PC-3 (cell line): ENCODE results near the gene CDH12. TPM values are rescaled to one million over a fixed set of nuclear protein-coding genes. Genes with fewer than 3 reads are reported as not detected.

Source experiments
- ATAC-seq: fragments of 200-7000 bp; cut with Tn5 transposase; 2 replicates; pipeline ENCODE4 v1.9.1; 2020; ENCODE audit warnings: mild to moderate bottlenecking, moderate library complexity
- BruUV-seq: library from RNA; stranded (reverse); fragments of 400-500 nt; replicated peaks from 2 replicates; lab custom pipeline; 2021; lab: Mats Ljungman, UMichigan
- CTCF ChIA-PET: fragments of 300-600 bp; sonication (Branson Sonifier 250); formaldehyde crosslinking; loops from one replicate; lab custom pipeline; 2022; ENCODE audit warnings: antibody characterized with exemption; lab: Charles Lee
- POLR2A ChIA-PET: fragments of 300-600 bp; sonication (Branson Sonifier 250); formaldehyde crosslinking; loops from one replicate; lab custom pipeline; 2022; ENCODE audit warnings: antibody characterized with exemption; ENCODE audit not compliant: unreplicated experiment; lab: Charles Lee
- DNase-seq: peaks from one replicate; pipeline ENCODE4 v3.0.0-alpha.2; 2015
- H2AFZ ChIP-seq: fragments of 300-600 bp; sonication (generic); 2 replicates; pipeline ENCODE4 v1.6.0; 2016; ENCODE audit warnings: antibody characterized with exemption, low read length
- H3F3A ChIP-seq: fragments of 300-600 bp; sonication (generic); one replicate; pipeline ENCODE4 v1.6.0; 2017; ENCODE audit warnings: antibody characterized with exemption, low read length, control low read depth, mild to moderate bottlenecking; ENCODE audit not compliant: unreplicated experiment
- H3K27ac ChIP-seq: fragments of 300-600 bp; sonication (generic); 2 replicates; pipeline ENCODE4 v1.5.1; 2016; ENCODE audit warnings: mild to moderate bottlenecking, low read length
- H3K27me3 ChIP-seq: fragments of 300-600 bp; sonication (generic); 2 replicates; pipeline ENCODE4 v1.6.1; 2016; ENCODE audit warnings: low read length, mixed read lengths
- H3K36me3 ChIP-seq: fragments of 300-600 bp; sonication (generic); 2 replicates; pipeline ENCODE4 v1.6.1; 2016; ENCODE audit warnings: low read depth, mixed run types, low read length, mixed read lengths
- H3K4me1 ChIP-seq: fragments of 300-600 bp; sonication (generic); 2 replicates; pipeline ENCODE4 v1.5.1; 2016; ENCODE audit warnings: low read length; ENCODE audit not compliant: insufficient read depth
- H3K4me2 ChIP-seq: fragments of 300-600 bp; sonication (generic); 2 replicates; pipeline ENCODE4 v1.6.0; 2016; ENCODE audit warnings: low read length
- H3K4me3 ChIP-seq: fragments of 300-600 bp; sonication (generic); 2 replicates; pipeline ENCODE4 v1.5.1; 2016; ENCODE audit warnings: mild to moderate bottlenecking, low read length, mixed read lengths
- H3K79me2 ChIP-seq: fragments of 300-600 bp; sonication (generic); 2 replicates; pipeline ENCODE4 v1.6.1; 2017; ENCODE audit warnings: low read length, mixed read lengths
- H3K9ac ChIP-seq: fragments of 300-600 bp; sonication (generic); 2 replicates; pipeline ENCODE4 v1.6.0; 2016; ENCODE audit warnings: mild to moderate bottlenecking, low read length
- H3K9me2 ChIP-seq: fragments of 300-600 bp; sonication (generic); replicated peaks from 2 replicates; pipeline ENCODE4 v1.6.1; 2016; ENCODE audit warnings: mixed run types, low read length, mixed read lengths
- H3K9me3 ChIP-seq: fragments of 300-600 bp; sonication (generic); 2 replicates; pipeline ENCODE4 v1.6.1; 2016; ENCODE audit warnings: low read length, mixed read lengths
- H4K20me1 ChIP-seq: fragments of 300-600 bp; sonication (generic); 2 replicates; pipeline ENCODE4 v1.6.1; 2016; ENCODE audit warnings: low read length, mixed read lengths
- EZH2 ChIP-seq: fragments of 300-600 bp; sonication (generic); IDR thresholded peaks from one replicate; pipeline ENCODE4 v1.6.1; 2017; ENCODE audit warnings: antibody characterized with exemption, mild to moderate bottlenecking, low read length; ENCODE audit not compliant: unreplicated experiment
- EZH2phosphoT487 ChIP-seq: fragments of 300-600 bp; sonication (generic); IDR thresholded peaks from 2 replicates; pipeline ENCODE4 v1.6.1; 2018; ENCODE audit warnings: mild to moderate bottlenecking, antibody characterized with exemption, low read length, borderline replicate concordance
- intact Hi-C: fragments of 100-400 bp; cut with micrococcal nuclease; formaldehyde crosslinking; loops from 2 replicates; pipeline ENCODE4 v1.9.0; 2023
- total RNA-seq: library from RNA; depleted of rRNA; stranded (reverse); fragments of >200 nt; gene quantifications from 2 replicates; pipeline ENCODE4 v1.2.3, GENCODE V29; 2014
- TF ChIP-seq, protein P1 (sequence below): fragments of 300-600 bp; sonication (generic); conservative IDR thresholded peaks from 2 replicates; pipeline ENCODE4 v1.5.1; 2017; ENCODE audit warnings: antibody characterized with exemption, low read depth, mild to moderate bottlenecking, low read length

CDH12 gene
- total RNA-seq, 1 experiment from 2014 or later, result 0.44 TPM

DNA sequence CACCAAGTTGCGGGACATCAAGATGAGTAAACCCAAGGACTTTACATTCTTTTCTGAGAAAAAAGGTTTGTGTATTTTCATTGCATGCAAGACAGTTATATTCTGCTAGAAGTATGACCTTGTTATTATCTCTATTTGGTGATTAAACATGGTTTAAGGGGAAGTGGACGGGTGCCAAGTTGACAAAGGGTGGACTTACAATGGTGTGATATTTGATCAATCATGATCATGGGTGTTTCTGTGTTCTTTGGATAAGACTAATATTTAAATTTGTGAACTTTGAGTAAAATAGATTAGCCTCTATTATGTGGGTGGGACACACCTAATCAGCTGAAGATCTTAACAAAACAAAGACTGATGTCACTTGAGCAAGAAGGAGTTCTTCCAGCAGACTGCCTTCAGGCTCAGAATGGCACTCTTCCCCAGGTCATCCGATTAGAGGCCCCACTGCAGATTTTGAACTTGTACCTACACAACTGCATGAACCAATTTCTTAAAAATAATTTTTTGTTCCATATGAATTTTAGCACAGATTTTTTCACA is 782.9 kb downstream of the CDH12 start:
- intact Hi-C loops, result no loop called here
- Histone ChIP-seq H3K4me3 (no peak overlapping the region), H3K27ac (no peak overlapping the region), H3K79me2 (no peaks in the 10 kb centered on the region), H3K4me1 (no peaks in the 10 kb centered on the region), H4K20me1 (no peaks in the 10 kb centered on the region), H3K36me3 (no peaks in the 10 kb centered on the region), H3F3A (no peaks in the 10 kb centered on the region), H3K9ac (no peak overlapping the region), H2AFZ (no peak overlapping the region), H3K9me2 (no peaks in the 10 kb centered on the region), H3K4me2 (no peak overlapping the region), H3K9me3 (no peaks in the 10 kb centered on the region), H3K27me3 (no peaks in the 10 kb centered on the region)
- ChIA-PET CTCF (no interaction called here), POLR2A (no interaction called here)
- ATAC-seq (peak; percentile 50), DNase-seq (no peak)
- BruUV-seq, result no TSS peak
- TF ChIP-seq EZH2 (no peak), EZH2phosphoT487 (no peak)
- TF ChIP-seq, protein P1, sequence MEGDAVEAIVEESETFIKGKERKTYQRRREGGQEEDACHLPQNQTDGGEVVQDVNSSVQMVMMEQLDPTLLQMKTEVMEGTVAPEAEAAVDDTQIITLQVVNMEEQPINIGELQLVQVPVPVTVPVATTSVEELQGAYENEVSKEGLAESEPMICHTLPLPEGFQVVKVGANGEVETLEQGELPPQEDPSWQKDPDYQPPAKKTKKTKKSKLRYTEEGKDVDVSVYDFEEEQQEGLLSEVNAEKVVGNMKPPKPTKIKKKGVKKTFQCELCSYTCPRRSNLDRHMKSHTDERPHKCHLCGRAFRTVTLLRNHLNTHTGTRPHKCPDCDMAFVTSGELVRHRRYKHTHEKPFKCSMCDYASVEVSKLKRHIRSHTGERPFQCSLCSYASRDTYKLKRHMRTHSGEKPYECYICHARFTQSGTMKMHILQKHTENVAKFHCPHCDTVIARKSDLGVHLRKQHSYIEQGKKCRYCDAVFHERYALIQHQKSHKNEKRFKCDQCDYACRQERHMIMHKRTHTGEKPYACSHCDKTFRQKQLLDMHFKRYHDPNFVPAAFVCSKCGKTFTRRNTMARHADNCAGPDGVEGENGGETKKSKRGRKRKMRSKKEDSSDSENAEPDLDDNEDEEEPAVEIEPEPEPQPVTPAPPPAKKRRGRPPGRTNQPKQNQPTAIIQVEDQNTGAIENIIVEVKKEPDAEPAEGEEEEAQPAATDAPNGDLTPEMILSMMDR, result no peak

DNA sequence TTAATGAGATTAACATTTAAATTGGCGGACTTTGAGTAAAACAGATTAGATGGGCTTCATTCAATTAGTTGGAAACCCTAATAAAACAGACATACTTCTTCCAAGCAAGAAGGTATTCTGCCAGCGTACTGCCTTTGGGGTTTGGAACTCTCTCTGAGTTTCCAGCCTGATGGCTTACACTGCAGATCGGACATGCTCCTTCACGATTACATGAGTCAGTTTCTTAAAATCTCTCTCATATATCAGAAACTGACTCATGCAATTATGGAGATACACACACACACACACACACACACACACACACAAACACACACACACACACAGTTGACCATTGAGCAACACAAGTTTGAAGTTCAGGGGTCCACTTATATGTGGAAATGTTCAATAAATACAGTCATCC is 789.4 kb downstream of the CDH12 start:
- ChIA-PET POLR2A (no interaction called here), CTCF (no interaction called here)
- Histone ChIP-seq H3K27ac (no peak overlapping the region), H3K9me3 (no peaks in the 10 kb centered on the region), H2AFZ (no peak overlapping the region), H3K4me1 (no peaks in the 10 kb centered on the region), H3K4me2 (no peak overlapping the region), H3K36me3 (no peaks in the 10 kb centered on the region), H3K9ac (no peak overlapping the region), H4K20me1 (no peaks in the 10 kb centered on the region), H3K4me3 (no peak overlapping the region), H3K9me2 (no peaks in the 10 kb centered on the region), H3F3A (no peaks in the 10 kb centered on the region), H3K27me3 (peaks cover 5% of the 10 kb centered on the region; the same call in 1 of the 2 replicates), H3K79me2 (no peaks in the 10 kb centered on the region)
- no peak for DNase-seq
- intact Hi-C loops, result no loop called here
- TF ChIP-seq, protein P1, result no peak
- TF ChIP-seq EZH2phosphoT487, result no peak
- TF ChIP-seq EZH2, result no peak
- ATAC-seq, result no peak
- BruUV-seq, result no TSS peak

DNA sequence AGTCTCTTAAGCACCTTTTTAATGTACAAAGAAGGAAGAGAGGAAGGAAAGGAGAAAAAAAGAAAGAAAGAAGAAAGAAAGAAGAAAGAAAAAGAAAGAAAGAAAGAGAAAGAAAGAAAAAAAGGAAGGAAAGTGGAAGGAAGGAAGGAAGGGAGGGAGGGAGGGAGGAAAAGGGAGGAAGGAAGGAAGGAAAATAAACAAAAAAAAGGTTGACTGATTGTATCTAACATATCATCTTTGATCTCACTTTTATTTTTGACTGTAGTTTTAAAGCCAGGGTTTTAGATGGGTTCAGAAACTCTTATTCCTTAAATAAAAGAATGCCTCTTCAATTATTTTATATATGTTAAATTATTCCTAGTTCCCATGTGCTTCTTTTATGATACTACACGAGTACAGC is 794.5 kb downstream of the CDH12 start:
- CTCF ChIA-PET, result no interaction called here
- Histone ChIP-seq H3F3A (no peaks in the 10 kb centered on the region), H3K79me2 (no peaks in the 10 kb centered on the region), H3K9ac (no peak overlapping the region), H3K27me3 (peaks cover 20% of the 10 kb centered on the region), H3K4me2 (no peak overlapping the region), H3K27ac (no peak overlapping the region), H2AFZ (no peak overlapping the region), H3K36me3 (no peaks in the 10 kb centered on the region), H3K4me1 (no peaks in the 10 kb centered on the region), H3K9me2 (no peaks in the 10 kb centered on the region), H3K4me3 (no peak overlapping the region), H4K20me1 (no peaks in the 10 kb centered on the region), H3K9me3 (no peaks in the 10 kb centered on the region)
- TF ChIP-seq EZH2 (no peak), EZH2phosphoT487 (no peak)
- TF ChIP-seq, protein P1, result no peak
- POLR2A ChIA-PET, result no interaction called here
- BruUV-seq, result no TSS peak
- ATAC-seq, result no peak
- DNase-seq, result no peak
- intact Hi-C loops, result no loop called here
